ENCODE results near the gene BFSP2.

DNA sequence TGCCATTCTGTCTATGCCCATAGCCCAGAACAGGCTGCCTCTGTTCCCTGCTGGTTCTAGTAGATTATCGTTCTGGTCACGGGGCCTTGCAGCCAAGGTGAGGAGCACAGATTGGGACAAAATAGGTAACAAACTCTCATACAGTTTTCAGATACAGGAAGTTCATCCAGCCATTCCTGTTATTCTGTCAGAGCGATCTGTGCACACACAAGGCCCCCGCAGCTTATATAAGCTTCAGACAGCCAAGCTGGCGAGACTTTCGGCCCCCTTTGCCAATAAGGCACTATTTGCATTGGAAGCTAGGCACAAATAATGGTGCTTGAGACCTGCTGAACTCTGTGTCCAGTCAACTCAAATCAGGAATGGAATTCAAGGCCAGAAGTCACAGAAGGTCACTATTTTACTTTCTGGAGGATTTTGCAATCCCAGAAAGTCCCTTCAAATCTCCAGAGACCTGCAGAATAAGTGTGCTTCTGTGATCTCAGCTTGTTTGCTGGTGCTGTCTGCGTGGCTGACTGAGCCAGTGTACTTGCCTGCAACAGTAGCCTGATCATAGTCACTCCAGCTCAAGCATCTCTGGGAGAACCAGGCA lies 69.4 kb downstream of the BFSP2 start:
- TF ChIP-seq, protein P1, sequence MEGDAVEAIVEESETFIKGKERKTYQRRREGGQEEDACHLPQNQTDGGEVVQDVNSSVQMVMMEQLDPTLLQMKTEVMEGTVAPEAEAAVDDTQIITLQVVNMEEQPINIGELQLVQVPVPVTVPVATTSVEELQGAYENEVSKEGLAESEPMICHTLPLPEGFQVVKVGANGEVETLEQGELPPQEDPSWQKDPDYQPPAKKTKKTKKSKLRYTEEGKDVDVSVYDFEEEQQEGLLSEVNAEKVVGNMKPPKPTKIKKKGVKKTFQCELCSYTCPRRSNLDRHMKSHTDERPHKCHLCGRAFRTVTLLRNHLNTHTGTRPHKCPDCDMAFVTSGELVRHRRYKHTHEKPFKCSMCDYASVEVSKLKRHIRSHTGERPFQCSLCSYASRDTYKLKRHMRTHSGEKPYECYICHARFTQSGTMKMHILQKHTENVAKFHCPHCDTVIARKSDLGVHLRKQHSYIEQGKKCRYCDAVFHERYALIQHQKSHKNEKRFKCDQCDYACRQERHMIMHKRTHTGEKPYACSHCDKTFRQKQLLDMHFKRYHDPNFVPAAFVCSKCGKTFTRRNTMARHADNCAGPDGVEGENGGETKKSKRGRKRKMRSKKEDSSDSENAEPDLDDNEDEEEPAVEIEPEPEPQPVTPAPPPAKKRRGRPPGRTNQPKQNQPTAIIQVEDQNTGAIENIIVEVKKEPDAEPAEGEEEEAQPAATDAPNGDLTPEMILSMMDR (IDR thresholded peaks at IDR 0.05; ENCODE audit: low read depth, low read length), result no peak
- no peak for TF ChIP-seq EZH2phosphoT487 (IDR thresholded peaks at IDR 0.05; ENCODE audit: low read depth)

Measured in OCI-LY3 (cell line).